ENCODE data around the gene PARM1.

PARM1 gene

GRCh38 chr4:74950200-74950599 lies 17.3 kb downstream of the PARM1 start:
- no peaks in the 10 kb centered on the region for H3K4me1 ChIP-seq (ENCODE audit: low read length)
- H3K9me2 ChIP-seq (replicated peaks; ENCODE audit: insufficient read depth, low read length), result no peaks in the 10 kb centered on the region
- H3K4me3 ChIP-seq (ENCODE audit: low read length), result no peak overlapping the region
- H3K9me3 ChIP-seq (replicated peaks; ENCODE audit: insufficient read depth, low read length), result no peaks in the 10 kb centered on the region
- H3F3A ChIP-seq (ENCODE audit: insufficient read depth, low read length), result no peaks in the 10 kb centered on the region
- H2AFZ ChIP-seq (ENCODE audit: low read length), result no peak overlapping the region
- H3K27ac ChIP-seq (ENCODE audit: low read length), result no peak overlapping the region
- H3K4me2 ChIP-seq (ENCODE audit: low read depth, low read length), result no peak overlapping the region
- TF ChIP-seq EZH2phosphoT487 (IDR thresholded peaks at IDR 0.05; ENCODE audit: low read length), result no peak
- TF ChIP-seq CTCF (IDR thresholded peaks at IDR 0.05; ENCODE audit: low read length), result no peak
- TF ChIP-seq EZH2 (optimal IDR thresholded peaks at IDR 0.05; ENCODE audit: low read depth, low read length), result no peak
- H3K36me3 ChIP-seq (replicated peaks; ENCODE audit: insufficient read depth, low read length), result 0 out of 2 replicates have a peak, but pooled peaks cover 13% of the 10 kb centered on the region
- no peaks in the 10 kb centered on the region for H4K20me1 ChIP-seq (ENCODE audit: insufficient read depth, low read length)
- no peaks in the 10 kb centered on the region for H3K27me3 ChIP-seq (replicated peaks; ENCODE audit: insufficient read depth, low read length)
- no peak overlapping the region for H3K9ac ChIP-seq (ENCODE audit: low read length)
- DNase-seq, result no peak
- peaks cover 81% of the 10 kb centered on the region for H3K79me2 ChIP-seq (ENCODE audit: low read length)

- H4K20me1 ChIP-seq (ENCODE audit: insufficient read depth, low read length), result no peaks in the 10 kb centered on the region
- H3K27ac ChIP-seq (ENCODE audit: low read length), result no peak overlapping the region
- H3K27me3 ChIP-seq (replicated peaks; ENCODE audit: insufficient read depth, low read length), result no peaks in the 10 kb centered on the region
- H3K9ac ChIP-seq (ENCODE audit: low read length), result no peak overlapping the region
- no peak for DNase-seq
- H3K79me2 ChIP-seq (ENCODE audit: low read length), result peaks cover 80% of the 10 kb centered on the region
- H3K9me2 ChIP-seq (replicated peaks; ENCODE audit: insufficient read depth, low read length), result no peaks in the 10 kb centered on the region
- TF ChIP-seq EZH2phosphoT487 (IDR thresholded peaks at IDR 0.05; ENCODE audit: low read length) (no peak), EZH2 (optimal IDR thresholded peaks at IDR 0.05; ENCODE audit: low read depth, low read length) (no peak), CTCF (IDR thresholded peaks at IDR 0.05; ENCODE audit: low read length) (no peak)
- 0 out of 2 replicates have a peak, but pooled peaks cover 13% of the 10 kb centered on the region for H3K36me3 ChIP-seq (replicated peaks; ENCODE audit: insufficient read depth, low read length)
- no peak overlapping the region for H3K4me2 ChIP-seq (ENCODE audit: low read depth, low read length)
- H3F3A ChIP-seq (ENCODE audit: insufficient read depth, low read length), result no peaks in the 10 kb centered on the region
- no peak overlapping the region for H2AFZ ChIP-seq (ENCODE audit: low read length)
- no peak overlapping the region for H3K4me3 ChIP-seq (ENCODE audit: low read length)
- no peaks in the 10 kb centered on the region for H3K9me3 ChIP-seq (replicated peaks; ENCODE audit: insufficient read depth, low read length)
- no peaks in the 10 kb centered on the region for H3K4me1 ChIP-seq (ENCODE audit: low read length)
These were observed 18.0 kb downstream of the PARM1 start for GRCh38 chr4:74950882-74951281.

DNA sequence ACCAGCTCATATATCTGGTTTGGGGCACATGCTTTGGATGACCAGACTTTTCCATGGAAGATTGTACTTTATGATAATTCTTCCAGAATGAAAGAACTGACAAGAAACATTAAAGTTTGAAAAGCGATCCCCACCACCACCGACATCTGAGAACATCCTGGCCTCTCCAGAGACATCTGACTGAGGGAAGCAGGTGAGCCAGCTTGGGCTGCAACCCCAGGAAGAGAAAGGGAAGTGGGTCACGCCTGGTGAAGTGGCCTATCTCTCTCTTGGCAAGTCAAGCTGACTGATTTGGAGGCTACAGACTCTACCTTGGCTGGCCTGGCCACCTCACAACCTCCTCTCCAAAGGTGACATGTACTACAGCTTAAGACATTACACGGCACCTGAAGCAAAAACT lies 20.7 kb downstream of the PARM1 start:
- no peak overlapping the region for H3K27ac ChIP-seq (ENCODE audit: low read length)
- H3K4me2 ChIP-seq (ENCODE audit: low read depth, low read length), result no peak overlapping the region
- no peak for DNase-seq
- no peaks in the 10 kb centered on the region for H3K4me1 ChIP-seq (ENCODE audit: low read length)
- no peaks in the 10 kb centered on the region for H3K9me2 ChIP-seq (replicated peaks; ENCODE audit: insufficient read depth, low read length)
- TF ChIP-seq EZH2 (optimal IDR thresholded peaks at IDR 0.05; ENCODE audit: low read depth, low read length) (no peak), CTCF (IDR thresholded peaks at IDR 0.05; ENCODE audit: low read length) (no peak), EZH2phosphoT487 (IDR thresholded peaks at IDR 0.05; ENCODE audit: low read length) (no peak)
- H3F3A ChIP-seq (ENCODE audit: insufficient read depth, low read length), result no peaks in the 10 kb centered on the region
- no peak overlapping the region for H3K9ac ChIP-seq (ENCODE audit: low read length)
- peaks cover 76% of the 10 kb centered on the region for H3K79me2 ChIP-seq (ENCODE audit: low read length)
- no peak overlapping the region for H2AFZ ChIP-seq (ENCODE audit: low read length)
- no peaks in the 10 kb centered on the region for H3K27me3 ChIP-seq (replicated peaks; ENCODE audit: insufficient read depth, low read length)
- H3K9me3 ChIP-seq (replicated peaks; ENCODE audit: insufficient read depth, low read length), result no peaks in the 10 kb centered on the region
- H3K36me3 ChIP-seq (replicated peaks; ENCODE audit: insufficient read depth, low read length), result 0 out of 2 replicates have a peak, but pooled peaks cover 13% of the 10 kb centered on the region
- H3K4me3 ChIP-seq (ENCODE audit: low read length), result no peak overlapping the region
- H4K20me1 ChIP-seq (ENCODE audit: insufficient read depth, low read length), result no peaks in the 10 kb centered on the region

Measured in MM.1S (cell line).